Measurements from ENCODE around the gene MCEMP1. TPM values are rescaled to one million over a fixed set of nuclear protein-coding genes. Genes with fewer than 3 reads are reported as not detected.

Gene MCEMP1
- not detected in 2 replicates for total RNA-seq

GRCh38 chr19:7676854-7677253 lies at the start of gene MCEMP1:
Gene MCEMP1, plus strand, starts transcription at chr19:7677090. Its CDS starts 31 bp downstream, at chr19:7677121.

GRCh38 chr19:7629347-7630054 lies 47.4 kb upstream of the MCEMP1 start, which contains the start of the genes PET100 and XAB2:
Gene PET100, plus strand, starts transcription at chr19:7629793. Its CDS starts 41 bp downstream, at chr19:7629834.
Gene XAB2, minus strand, starts transcription at chr19:7629545. Its CDS starts 18 bp downstream, at chr19:7629527.

GRCh38 chr19:7633698-7634097 lies 43.2 kb upstream of the MCEMP1 start, which contains the start of gene PCP2:
Gene PCP2, minus strand, starts transcription at chr19:7633719. Its CDS starts 262 bp downstream, at chr19:7633457.

GRCh38 chr19:7636691-7637373 lies 40.1 kb upstream of the MCEMP1 start, which contains the start of gene STXBP2:
Gene STXBP2, plus strand, starts transcription at chr19:7637110. Its CDS starts 40 bp downstream, at chr19:7637150.

GRCh38 chr19:7668842-7669241 lies 8.0 kb upstream of the MCEMP1 start, which contains the start of gene RETN:
Gene RETN, plus strand, starts transcription at chr19:7669049. Its CDS starts 278 bp downstream, at chr19:7669327.

GRCh38 chr19:7680606-7681339 lies 3.9 kb downstream of the MCEMP1 start, which contains the start of gene TRAPPC5:
Gene TRAPPC5, plus strand, starts transcription at chr19:7680833. Its CDS starts 1,421 bp downstream, at chr19:7682254.

GRCh38 chr19:7701654-7702457 lies 25.0 kb downstream of the MCEMP1 start, which contains the start of gene FCER2:
Gene FCER2, minus strand, starts transcription at chr19:7702131. Its CDS starts 2,371 bp downstream, at chr19:7699760.

Other genes with a start within 250 kb of the MCEMP1 start
- 1.5 and 2.1 TPM in 2 replicates for gene PEX11G, start 188.1 kb upstream of the MCEMP1 start, total RNA-seq
- 9.1 and 14.9 TPM in 2 replicates for gene ZNF358, start 161.0 kb upstream of the MCEMP1 start, total RNA-seq
- gene MCOLN1, start 154.5 kb upstream of the MCEMP1 start, total RNA-seq = 6.0 and 9.6 TPM in 2 replicates
- gene PNPLA6, start 141.4 kb upstream of the MCEMP1 start, total RNA-seq = 85.8 and 164 TPM in 2 replicates
- 0.19 TPM in 1 of 2 replicates, not detected in the other for gene CAMSAP3, start 81.2 kb upstream of the MCEMP1 start, total RNA-seq
- gene XAB2, start 47.5 kb upstream of the MCEMP1 start, total RNA-seq = 19.9 and 44.2 TPM in 2 replicates
- gene PET100, start 47.3 kb upstream of the MCEMP1 start, total RNA-seq = 25.8 and 45.2 TPM in 2 replicates
- not detected in 2 replicates for gene PCP2, start 43.4 kb upstream of the MCEMP1 start, total RNA-seq
- gene STXBP2, start 40.0 kb upstream of the MCEMP1 start, total RNA-seq = 27.7 and 49.4 TPM in 2 replicates
- gene RETN, start 8.0 kb upstream of the MCEMP1 start, total RNA-seq = not detected in 2 replicates
- gene TRAPPC5, start 3.7 kb downstream of the MCEMP1 start, total RNA-seq = 52.0 and 117 TPM in 2 replicates
- not detected in 2 replicates for gene FCER2, start 25.0 kb downstream of the MCEMP1 start, total RNA-seq
- not detected in 2 replicates for gene CLEC4G, start 55.0 kb downstream of the MCEMP1 start, total RNA-seq
- not detected in 2 replicates for gene CD209, start 70.4 kb downstream of the MCEMP1 start, total RNA-seq
- 0.44 TPM in 1 of 2 replicates, not detected in the other for gene CLEC4M, start 86.2 kb downstream of the MCEMP1 start, total RNA-seq
- 11.0 and 16.7 TPM in 2 replicates for gene EVI5L, start 153.1 kb downstream of the MCEMP1 start, total RNA-seq
- 0.13 TPM in 1 of 2 replicates, not detected in the other for gene PRR36, start 197.3 kb downstream of the MCEMP1 start, total RNA-seq
- gene LRRC8E, start 211.4 kb downstream of the MCEMP1 start, total RNA-seq = 0.32 and 1.1 TPM in 2 replicates
- gene MAP2K7, start 226.8 kb downstream of the MCEMP1 start, total RNA-seq = 8.1 and 12.8 TPM in 2 replicates
- gene TGFBR3L, start 237.7 kb downstream of the MCEMP1 start, total RNA-seq = 0.38 TPM in 1 of 2 replicates, not detected in the other
- gene SNAPC2, start 243.2 kb downstream of the MCEMP1 start, total RNA-seq = 8.4 and 13.0 TPM in 2 replicates
- 2.3 and 4.4 TPM in 2 replicates for gene CTXN1, start 249.0 kb downstream of the MCEMP1 start, total RNA-seq

All from bladder microvascular endothelial cell (primary cell).